ENCODE data around the gene XKR3.

Gene XKR3

GRCh38 chr22:16789860-16790493 is 35.2 kb downstream of the XKR3 start:
- Histone ChIP-seq H4K20me1 (ENCODE audit: insufficient read depth, low read length) (no peaks in the 10 kb centered on the region), H3K79me2 (ENCODE audit: low read length) (no peaks in the 10 kb centered on the region), H3K9ac (ENCODE audit: low read length) (no peak overlapping the region), H3K27ac (ENCODE audit: low read length) (no peak overlapping the region), H3K9me3 (ENCODE audit: insufficient read depth, low read length) (no peaks in the 10 kb centered on the region), H3K36me3 (replicated peaks; ENCODE audit: low read depth, low read length) (no peaks in the 10 kb centered on the region), H2AFZ (ENCODE audit: low read depth, low read length) (no peak overlapping the region), H3K4me3 (ENCODE audit: low read length) (no peak overlapping the region), H3K4me2 (ENCODE audit: low read length) (no peak overlapping the region), H3K4me1 (ENCODE audit: low read length) (no peaks in the 10 kb centered on the region), H3K27me3 (ENCODE audit: low read depth, low read length) (no peaks in the 10 kb centered on the region)
- TF ChIP-seq EZH2phosphoT487 (IDR thresholded peaks at IDR 0.05; ENCODE audit: low read depth): no peak
- no peak for TF ChIP-seq CTCF (IDR thresholded peaks at IDR 0.05; ENCODE audit: low read depth, low read length)

GRCh38 chr22:16783930-16784354 is 41.3 kb downstream of the XKR3 start:
- Histone ChIP-seq H3K4me1 (ENCODE audit: low read length) (no peaks in the 10 kb centered on the region), H3K36me3 (replicated peaks; ENCODE audit: low read depth, low read length) (no peaks in the 10 kb centered on the region), H3K27ac (ENCODE audit: low read length) (no peak overlapping the region), H3K9me3 (ENCODE audit: insufficient read depth, low read length) (no peaks in the 10 kb centered on the region), H3K4me2 (ENCODE audit: low read length) (no peak overlapping the region), H3K4me3 (ENCODE audit: low read length) (no peak overlapping the region), H3K9ac (ENCODE audit: low read length) (no peak overlapping the region), H3K79me2 (ENCODE audit: low read length) (no peaks in the 10 kb centered on the region), H4K20me1 (ENCODE audit: insufficient read depth, low read length) (no peaks in the 10 kb centered on the region), H2AFZ (ENCODE audit: low read depth, low read length) (peak overlapping the region; percentile 42; the same call in 1 of the 2 replicates), H3K27me3 (ENCODE audit: low read depth, low read length) (no peaks in the 10 kb centered on the region)
- TF ChIP-seq EZH2phosphoT487 (IDR thresholded peaks at IDR 0.05; ENCODE audit: low read depth) (no peak), CTCF (IDR thresholded peaks at IDR 0.05; ENCODE audit: low read depth, low read length) (peak; percentile 57)

GRCh38 chr22:16783453-16783852 is 41.8 kb downstream of the XKR3 start:
- no peaks in the 10 kb centered on the region for H3K27me3 ChIP-seq (ENCODE audit: low read depth, low read length)
- no peak for TF ChIP-seq CTCF (IDR thresholded peaks at IDR 0.05; ENCODE audit: low read depth, low read length)
- TF ChIP-seq EZH2phosphoT487 (IDR thresholded peaks at IDR 0.05; ENCODE audit: low read depth): no peak

GRCh38 chr22:16781764-16782329 is 43.4 kb downstream of the XKR3 start:
- no peaks in the 10 kb centered on the region for H3K79me2 ChIP-seq (ENCODE audit: low read length)

More at GRCh38 chr22:16783453-16783852, 41.8 kb downstream of the XKR3 start:
- no peak overlapping the region for H2AFZ ChIP-seq (ENCODE audit: low read depth, low read length)
- no peaks in the 10 kb centered on the region for H3K9me3 ChIP-seq (ENCODE audit: insufficient read depth, low read length)
- H4K20me1 ChIP-seq (ENCODE audit: insufficient read depth, low read length): no peaks in the 10 kb centered on the region
- no peaks in the 10 kb centered on the region for H3K79me2 ChIP-seq (ENCODE audit: low read length)
- no peaks in the 10 kb centered on the region for H3K36me3 ChIP-seq (replicated peaks; ENCODE audit: low read depth, low read length)
- no peak overlapping the region for H3K4me3 ChIP-seq (ENCODE audit: low read length)
- H3K9ac ChIP-seq (ENCODE audit: low read length): no peak overlapping the region
- no peaks in the 10 kb centered on the region for H3K4me1 ChIP-seq (ENCODE audit: low read length)
- no peak overlapping the region for H3K27ac ChIP-seq (ENCODE audit: low read length)
- no peak overlapping the region for H3K4me2 ChIP-seq (ENCODE audit: low read length)

More at GRCh38 chr22:16781764-16782329, 43.4 kb downstream of the XKR3 start:
- no peak for TF ChIP-seq CTCF (IDR thresholded peaks at IDR 0.05; ENCODE audit: low read depth, low read length)
- no peak for TF ChIP-seq EZH2phosphoT487 (IDR thresholded peaks at IDR 0.05; ENCODE audit: low read depth)
- Histone ChIP-seq H3K4me2 (ENCODE audit: low read length) (no peak overlapping the region), H3K27me3 (ENCODE audit: low read depth, low read length) (no peaks in the 10 kb centered on the region), H3K9me3 (ENCODE audit: insufficient read depth, low read length) (no peaks in the 10 kb centered on the region), H3K36me3 (replicated peaks; ENCODE audit: low read depth, low read length) (no peaks in the 10 kb centered on the region), H2AFZ (ENCODE audit: low read depth, low read length) (no peak overlapping the region), H3K4me1 (ENCODE audit: low read length) (no peaks in the 10 kb centered on the region), H3K4me3 (ENCODE audit: low read length) (no peak overlapping the region), H3K27ac (ENCODE audit: low read length) (no peak overlapping the region), H4K20me1 (ENCODE audit: insufficient read depth, low read length) (no peaks in the 10 kb centered on the region), H3K9ac (ENCODE audit: low read length) (no peak overlapping the region)
